ENCODE measurements around the gene RAVER1. TPM values are rescaled to one million over a fixed set of nuclear protein-coding genes. Genes with fewer than 3 reads are reported as not detected.
A peak's percentile ranks its signal among the peaks of the same experiment; 100 is the strongest.

The RAVER1 gene
- total and polyA plus RNA-seq, 2 of the 13 experiments (the other 11 are each of a cell fraction or from before 2014, with no cell fraction given): 3.6 to 7.9 TPM

GRCh38 chr19:10315335-10316214, 17.8 kb downstream of the RAVER1 start, which contains the start of gene FDX2 (continued):
- TF ChIP-seq MNT (IDR thresholded peaks at IDR 0.05) (peak; percentile 56), ZNF605 (CRISPR knock-in tag; IDR thresholded peaks at IDR 0.05) (no peak), HMGXB3 (CRISPR knock-in tag; IDR thresholded peaks at IDR 0.05; ENCODE audit: borderline replicate concordance) (0 out of 2 replicates have a peak, but pooled peaks have one; percentile 34), SIX1 (CRISPR knock-in tag; IDR thresholded peaks at IDR 0.05; ENCODE audit: borderline replicate concordance) (peak; percentile 25; the same call in 1 of the 2 replicates), ZIK1 (CRISPR knock-in tag; IDR thresholded peaks at IDR 0.05; ENCODE audit: borderline replicate concordance, low read depth) (0 out of 2 replicates have a peak, but pooled peaks have one; percentile 27), MTERF4 (CRISPR knock-in tag; IDR thresholded peaks at IDR 0.05) (peak; percentile 73; the same call in 1 of the 2 replicates), PRDM10 (CRISPR knock-in tag; IDR thresholded peaks at IDR 0.05; ENCODE audit: low read depth) (no peak; the same call in 1 of the 2 replicates), HMGXB4 (CRISPR knock-in tag; IDR thresholded peaks at IDR 0.05; ENCODE audit: borderline replicate concordance in 1 of 2, low read depth in 1 of 2) (peak in 1 of 2 experiments; percentile 76; a peak in 3 of 4 replicates)

Measured in HepG2 (cell line).